HepG2 (cell line): ENCODE results near the gene DYNLT5. TPM values are rescaled to one million over a fixed set of nuclear protein-coding genes. Genes with fewer than 3 reads are reported as not detected.

Experiments used
- ATAC-seq: fragments of 200-7000 bp; cut with Tn5 transposase; 3 replicates; pipeline ENCODE4 v1.9.1; 2020; ENCODE audit warnings: mild to moderate bottlenecking, moderate library complexity
- BruUV-seq: library from RNA; stranded (reverse); fragments of 400-500 nt; replicated peaks from 2 replicates; lab custom pipeline; 2021; lab: Mats Ljungman, UMichigan
- CTCF ChIA-PET: fragments of 300-600 bp; formaldehyde crosslinking; extraction: SDS; loops from one replicate; lab custom pipeline; 2021; ENCODE audit warnings: low total read pairs, inconsistent platforms, low intra/inter-chr PET ratio; lab: Yijun Ruan, JAX
- POLR2A ChIA-PET: fragments of 350-600 bp; sonication (Branson Sonifier 250); formaldehyde crosslinking; loops from one replicate; lab custom pipeline; 2020; ENCODE audit warnings: antibody characterized with exemption, inconsistent platforms; lab: Yijun Ruan, JAX
- DNase-seq: peaks from one replicate; pipeline ENCODE4 v3.0.0-alpha.2; 2015; ENCODE audit warnings: low spot score
- FAIRE-seq: peaks from 3 replicates; lab custom pipeline; 2011; peaks lifted over from hg19 to GRCh38; lab: Jason Lieb, UNC
- H2AFZ ChIP-seq: one replicate; pipeline ENCODE4 v1.6.1; 2011; ENCODE audit warnings: low read length, inconsistent platforms
- H3K27ac ChIP-seq: fragments of 300-600 bp; 3 replicates; pipeline ENCODE4 v1.8.0; 2011; ENCODE audit warnings: mixed run types, mild to moderate bottlenecking, mixed read lengths, low read length, inconsistent platforms; ENCODE audit not compliant: insufficient read depth; ENCODE audit errors: extremely low read length
- H3K27me3 ChIP-seq, 2 experiments: fragments of 200-600 bp in 1 of 2; 2 replicates in 1 of 2; 3 replicates in 1 of 2; pipeline versions ENCODE4 v1.6.0 to v1.8.0; 2011; ENCODE audit warnings: low read length in 2 of 2, mild to moderate bottlenecking in 2 of 2, moderate library complexity in 2 of 2, inconsistent platforms in 1 of 2; ENCODE audit not compliant: insufficient read depth in 2 of 2, control insufficient read depth in 1 of 2
- H3K36me3 ChIP-seq, 2 experiments: fragments of 200-600 bp in 1 of 2; replicated peaks in 1 of 2; 2 replicates in 1 of 2; 3 replicates in 1 of 2; pipeline versions ENCODE4 v1.5.1 to v1.8.0; 2011; ENCODE audit warnings: low read length in 2 of 2, inconsistent platforms in 1 of 2; ENCODE audit not compliant: insufficient read depth in 2 of 2, control insufficient read depth in 1 of 2
- H3K4me1 ChIP-seq: 2 replicates; pipeline ENCODE4 v1.5.1; 2012; ENCODE audit warnings: low read length, inconsistent platforms; ENCODE audit not compliant: insufficient read depth
- H3K4me2 ChIP-seq: 2 replicates; pipeline ENCODE4 v1.6.0; 2011; ENCODE audit warnings: low read depth, low read length, inconsistent platforms
- H3K4me3 ChIP-seq, 3 experiments: fragments of 200-600 bp in 1 of 3; sonication (generic), shearing (Covaris generic) in 1 of 3; replicated peaks in 1 of 3; 2 replicates each; pipeline ENCODE4 v1.5.1; 2011 to 2016; ENCODE audit warnings: low read length in 3 of 3, inconsistent platforms in 2 of 3, low read depth in 2 of 3, mild to moderate bottlenecking in 2 of 3, control low read depth in 1 of 3, mixed read lengths in 1 of 3; ENCODE audit not compliant: insufficient read depth in 1 of 3
- H3K79me2 ChIP-seq: one replicate; pipeline ENCODE4 v1.6.1; 2011; ENCODE audit warnings: low read length, inconsistent platforms; ENCODE audit not compliant: insufficient read depth
- H3K9ac ChIP-seq: 2 replicates; pipeline ENCODE4 v1.6.0; 2011; ENCODE audit warnings: mild to moderate bottlenecking, low read depth, low read length, inconsistent platforms; ENCODE audit not compliant: insufficient read depth
- H3K9me3 ChIP-seq: 2 replicates; pipeline ENCODE4 v1.5.1; 2012; ENCODE audit warnings: mild to moderate bottlenecking, low read length
- H4K20me1 ChIP-seq: 2 replicates; pipeline ENCODE4 v1.6.0; 2011; ENCODE audit warnings: inconsistent platforms, mild to moderate bottlenecking, low read length, moderate library complexity; ENCODE audit not compliant: insufficient read depth
- CBX5 ChIP-seq: sonication (generic); formaldehyde crosslinking; IDR thresholded peaks from 2 replicates; pipeline ENCODE4 v1.4.0; 2020; ENCODE audit warnings: missing genetic modification reagents, borderline replicate concordance
- GPBP1L1 ChIP-seq: sonication (generic); formaldehyde crosslinking; IDR thresholded peaks from 2 replicates; pipeline ENCODE4 v1.5.0; 2020; ENCODE audit warnings: mild to moderate bottlenecking, missing genetic modification reagents
- HNRNPUL1 ChIP-seq: fragments of 200-400 bp; formaldehyde crosslinking; IDR thresholded peaks from 2 replicates; pipeline ENCODE4 v1.6.1; 2017; ENCODE audit warnings: low read depth, mild to moderate bottlenecking, low read length, moderate library complexity
- JUND ChIP-seq: sonication (generic); formaldehyde crosslinking; IDR thresholded peaks from 2 replicates; pipeline ENCODE4 v1.8.0; 2022; ENCODE audit warnings: mild to moderate bottlenecking, missing genetic modification reagents
- KDM3A ChIP-seq: IDR thresholded peaks from 2 replicates; pipeline ENCODE4 v1.6.1; 2018; ENCODE audit warnings: low read depth, missing compliant biosample characterization
- KLF12 ChIP-seq: sonication (generic); formaldehyde crosslinking; IDR thresholded peaks from 2 replicates; pipeline ENCODE4 v1.4.0; 2020; ENCODE audit warnings: missing genetic modification reagents, borderline replicate concordance
- MZF1 ChIP-seq: sonication (generic); formaldehyde crosslinking; IDR thresholded peaks from 2 replicates; pipeline ENCODE4 v1.8.1; 2023; ENCODE audit warnings: mild to moderate bottlenecking, missing genetic modification reagents, borderline replicate concordance
- NFIB ChIP-seq: sonication (generic); formaldehyde crosslinking; IDR thresholded peaks from 2 replicates; pipeline ENCODE4 v1.9.0; 2021; ENCODE audit warnings: missing genetic modification reagents, mild to moderate bottlenecking, borderline replicate concordance
- PHF21A ChIP-seq: sonication (generic); formaldehyde crosslinking; IDR thresholded peaks from 2 replicates; pipeline ENCODE4 v1.5.0; 2020; ENCODE audit warnings: mild to moderate bottlenecking, missing genetic modification reagents
- ZNF20 ChIP-seq: sonication (generic); formaldehyde crosslinking; IDR thresholded peaks from 2 replicates; pipeline ENCODE4 v1.4.0; 2020; ENCODE audit warnings: mild to moderate bottlenecking, moderate library complexity, missing genetic modification reagents
- ZNF513 ChIP-seq: sonication (generic); formaldehyde crosslinking; conservative IDR thresholded peaks from 2 replicates; pipeline ENCODE4 v1.5.0; 2020; ENCODE audit warnings: missing genetic modification reagents
- ZNF672 ChIP-seq: sonication (generic); formaldehyde crosslinking; IDR thresholded peaks from 2 replicates; pipeline ENCODE4 v1.8.1; 2022; ENCODE audit warnings: missing genetic modification reagents
- WGBS: methylation state at CpG from one replicate; pipeline ENCODE4 v1.1.6; 2017; ENCODE audit warnings: low lambda C conversion rate; 5-methylcytosine and 5-hydroxymethylcytosine counted together
- in situ Hi-C: cut with HindIII; loops from 2 replicates; pipeline ENCODE4 v1.10.0; 2017; ENCODE audit warnings: low pct_unique_long_range_greater_than_20kb; ENCODE audit not compliant: extremely low pct_ligation_motif_present
- intact Hi-C: fragments of 100-400 bp; cut with micrococcal nuclease; formaldehyde crosslinking; loops from one replicate; pipeline ENCODE4 v1.10.0; 2022; ENCODE audit not compliant: unreplicated experiment
- polyA plus RNA-seq, 8 experiments: library from polyadenylated mRNA; depleted of rRNA in 3 of 8; stranded (reverse) in 7 of 8; unstranded in 1 of 8; fragments of >200 nt; fragmentation: Illumina TruSeq in 4 of 8; extraction: Trizol in 4 of 8; gene quantifications; 2 replicates each; pipeline versions ENCODE4 v1.2.1 to v1.2.3, GENCODE V29; 2011 to 2016; ENCODE audit warnings: low read depth in 4 of 8, missing spikeins in 1 of 8, mixed read lengths in 1 of 8; ENCODE audit not compliant: insufficient read depth in 1 of 8
- total RNA-seq, 5 experiments: library from RNA; depleted of rRNA; stranded (reverse); fragments of >200 nt; fragmentation: Illumina TruSeq; extraction: Trizol; gene quantifications; 2 replicates each; pipeline ENCODE4 v1.2.3, GENCODE V29; 2016; ENCODE audit warnings: low read depth in 1 of 5

DYNLT5 gene
- total and polyA plus RNA-seq, 2 of the 13 experiments (the other 11 are each of a cell fraction or from before 2014, with no cell fraction given), result not detected

- ATAC-seq (no peak), DNase-seq (no peak), FAIRE-seq (no peak)
- Histone ChIP-seq H3K27me3 (no peaks in the 10 kb centered on the region), H3K4me1 (no peaks in the 10 kb centered on the region), H3K9me3 (no peaks in the 10 kb centered on the region), H3K27ac (no peak overlapping the region), H3K4me2 (no peak overlapping the region), H4K20me1 (no peaks in the 10 kb centered on the region), H3K4me3 (no peak overlapping the region), H3K79me2 (no peaks in the 10 kb centered on the region), H2AFZ (no peak overlapping the region), H3K36me3 (no peaks in the 10 kb centered on the region), H3K9ac (no peak overlapping the region)
- BruUV-seq, result no TSS peak
- intact Hi-C loops (no loop called here), in situ Hi-C loops (loop anchor here (25.0 kb wide), 1 partner anchor 785 kb away; no protein-coding TSS in a partner anchor)
- POLR2A ChIA-PET, result no interaction called here
- whole genome bisulfite sequencing, result 0% methylated on average over 1 of the region's 1 CpG
- CTCF ChIA-PET, result no interaction called here
- TF ChIP-seq ZNF20, result no peak
- TF ChIP-seq KLF12 (CRISPR knock-in tag), result no peak
- no peak for TF ChIP-seq GPBP1L1 (CRISPR knock-in tag)
- no peak for TF ChIP-seq MZF1 (CRISPR knock-in tag)
- TF ChIP-seq NFIB (CRISPR knock-in tag), result no peak
- TF ChIP-seq PHF21A (CRISPR knock-in tag), result no peak
- TF ChIP-seq KDM3A (CRISPR knock-in tag), result no peak
Measured at GRCh38 chr1:66747501-66747900, 4.8 kb upstream of the DYNLT5 start.

- intact Hi-C loops (no loop called here), in situ Hi-C loops (no loop called here)
- H2AFZ ChIP-seq, result no peak overlapping the region
- no peak overlapping the region for H3K9ac ChIP-seq
- no peak for FAIRE-seq
- no peak overlapping the region for H3K4me3 ChIP-seq
- no peak for ATAC-seq
- no peaks in the 10 kb centered on the region for H3K4me1 ChIP-seq
- H3K9me3 ChIP-seq, result no peaks in the 10 kb centered on the region
- ChIA-PET CTCF (no interaction called here), POLR2A (no interaction called here)
- 64% methylated on average over 3 of the region's 3 CpGs for WGBS
- H3K4me2 ChIP-seq, result no peak overlapping the region
- TF ChIP-seq CBX5 (CRISPR knock-in tag) (no peak), HNRNPUL1 (no peak), JUND (CRISPR knock-in tag) (no peak), ZNF513 (CRISPR knock-in tag) (no peak), ZNF672 (CRISPR knock-in tag) (no peak)
- H3K27me3 ChIP-seq, result peaks cover 0 to 4% of the 10 kb centered on the region in 2 experiments; a peak in 1 of 5 replicates
- H3K79me2 ChIP-seq, result no peaks in the 10 kb centered on the region
- H3K27ac ChIP-seq, result no peak overlapping the region
- H4K20me1 ChIP-seq, result no peaks in the 10 kb centered on the region
- no peak for DNase-seq
- no TSS peak for BruUV-seq
- H3K36me3 ChIP-seq, result no peaks in the 10 kb centered on the region
Measured at GRCh38 chr1:66750577-66750976, 1.7 kb upstream of the DYNLT5 start.
